Lower lobe of right lung (tissue), 2 donors: ENCODE results near the gene SHC3. TPM values are rescaled to one million over a fixed set of nuclear protein-coding genes. Genes with fewer than 3 reads are reported as not detected.

Experiments used
- ATAC-seq, 2 donors: fragments of 200-7000 bp; cut with Tn5 transposase; one replicate each; pipeline ENCODE4 v1.9.1; 2020 to 2022; ENCODE audit warnings: mild to moderate bottlenecking in 2 of 2, moderate library complexity in 2 of 2
- DNase-seq: peaks from one replicate; pipeline ENCODE4 v3.0.0-alpha.2; 2020
- H3K27ac ChIP-seq: fragments of 200-600 bp; one replicate; pipeline ENCODE4 v1.8.0; 2022
- H3K27me3 ChIP-seq: fragments of 200-600 bp; one replicate; pipeline ENCODE4 v1.8.0; 2022; ENCODE audit warnings: low read depth
- H3K36me3 ChIP-seq: fragments of 200-600 bp; one replicate; pipeline ENCODE4 v1.8.0; 2022; ENCODE audit warnings: mild to moderate bottlenecking
- H3K4me1 ChIP-seq: fragments of 200-600 bp; one replicate; pipeline ENCODE4 v1.8.0; 2022
- H3K4me3 ChIP-seq: fragments of 200-600 bp; one replicate; pipeline ENCODE4 v1.8.0; 2022; ENCODE audit warnings: mild to moderate bottlenecking
- H3K9me3 ChIP-seq: fragments of 200-600 bp; one replicate; pipeline ENCODE4 v1.8.0; 2022
- CTCF ChIP-seq: fragments of 200-600 bp; IDR thresholded peaks from one replicate; pipeline ENCODE4 v1.8.0; 2022; ENCODE audit warnings: antibody characterized with exemption, mild to moderate bottlenecking
- intact Hi-C: fragments of 100-400 bp; cut with DNase I; formaldehyde crosslinking; loops from one replicate; pipeline ENCODE4 v1.11.0; 2022
- total RNA-seq: library from RNA; stranded (reverse); fragmentation: NEBNext Ultra II Directional; extraction: Animal tissue kit (Norgen Biotek cat#: 25700); gene quantifications from one replicate; pipeline ENCODE4 v1.2.1, GENCODE V29; 2021
- donor health status: DM: no; HTN: yes; CAD: no; lungs with severe emphysema.

The SHC3 gene
- total RNA-seq, 1 donor from 2014 or later: 13.2 TPM

GRCh38 chr9:89053301-89053700 is 125.3 kb downstream of the SHC3 start:
- Histone ChIP-seq H3K4me1 (no peaks in the 10 kb centered on the region), H3K9me3 (no peaks in the 10 kb centered on the region)

GRCh38 chr9:89052470-89053097 is 126.0 kb downstream of the SHC3 start:
- ATAC-seq: no peak
- Histone ChIP-seq H3K4me1 (no peaks in the 10 kb centered on the region), H3K36me3 (no peaks in the 10 kb centered on the region), H3K9me3 (no peaks in the 10 kb centered on the region), H3K27ac (no peak overlapping the region), H3K4me3 (no peak overlapping the region), H3K27me3 (no peaks in the 10 kb centered on the region)
- DNase-seq: no peak
- intact Hi-C loops: no loop called here
- no peak for TF ChIP-seq CTCF

More at GRCh38 chr9:89053301-89053700, 125.3 kb downstream of the SHC3 start:
- H3K27ac ChIP-seq: no peak overlapping the region
- H3K36me3 ChIP-seq: no peaks in the 10 kb centered on the region
- intact Hi-C loops: no loop called here
- no peak for ATAC-seq
- no peak for TF ChIP-seq CTCF
- H3K4me3 ChIP-seq: no peak overlapping the region
- H3K27me3 ChIP-seq: no peaks in the 10 kb centered on the region
- DNase-seq: no peak

- Histone ChIP-seq H3K27me3 (no peaks in the 10 kb centered on the region), H3K27ac (no peak overlapping the region), H3K36me3 (no peaks in the 10 kb centered on the region), H3K4me3 (no peak overlapping the region), H3K9me3 (no peaks in the 10 kb centered on the region), H3K4me1 (no peaks in the 10 kb centered on the region)
- intact Hi-C loops: no loop called here
- DNase-seq (no peak), ATAC-seq (no peak)
- no peak for TF ChIP-seq CTCF
These were observed 127.1 kb downstream of the SHC3 start for GRCh38 chr9:89051421-89052025.

- Histone ChIP-seq H3K9me3 (no peaks in the 10 kb centered on the region), H3K4me1 (no peaks in the 10 kb centered on the region), H3K27me3 (no peaks in the 10 kb centered on the region), H3K36me3 (no peaks in the 10 kb centered on the region), H3K4me3 (no peak overlapping the region), H3K27ac (no peak overlapping the region)
- DNase-seq: no peak
- intact Hi-C loops: no loop called here
- no peak for TF ChIP-seq CTCF
- ATAC-seq: no peak
These were observed 129.0 kb downstream of the SHC3 start for GRCh38 chr9:89049646-89050045.

GRCh38 chr9:89048616-89049015 is 130.0 kb downstream of the SHC3 start:
- intact Hi-C loops: no loop called here
- no peaks in the 10 kb centered on the region for H3K9me3 ChIP-seq
- no peak for ATAC-seq
- H3K4me3 ChIP-seq: no peak overlapping the region
- no peak for DNase-seq
- no peak overlapping the region for H3K27ac ChIP-seq
- H3K4me1 ChIP-seq: no peaks in the 10 kb centered on the region
- H3K36me3 ChIP-seq: no peaks in the 10 kb centered on the region
- TF ChIP-seq CTCF: no peak
- H3K27me3 ChIP-seq: no peaks in the 10 kb centered on the region
